Measurements from ENCODE around the gene SPACA7.

The SPACA7 gene

GRCh38 chr13:112356190-112356589 lies 20.0 kb upstream of the SPACA7 start:
- Mint-ChIP-seq H3K4me3 (no peak overlapping the region), H3K36me3 (ENCODE audit: low read depth) (no peaks in the 10 kb centered on the region), H3K27me3 (ENCODE audit: low read depth, poor library complexity) (peaks cover 38% of the 10 kb centered on the region), H3K4me1 (no peaks in the 10 kb centered on the region), H3K27ac (no peak overlapping the region), H3K9me3 (peaks cover 4% of the 10 kb centered on the region)
- no peak for TF ChIP-seq CTCF (IDR thresholded peaks at IDR 0.05)
- DNase-seq: no peak

GRCh38 chr13:112358156-112358555 lies 18.0 kb upstream of the SPACA7 start:
- H3K4me1 Mint-ChIP-seq: no peaks in the 10 kb centered on the region
- H3K27me3 Mint-ChIP-seq (ENCODE audit: low read depth, poor library complexity): peaks cover 33% of the 10 kb centered on the region
- TF ChIP-seq CTCF (IDR thresholded peaks at IDR 0.05): no peak
- DNase-seq: no peak
- no peak overlapping the region for H3K4me3 Mint-ChIP-seq
- no peaks in the 10 kb centered on the region for H3K36me3 Mint-ChIP-seq (ENCODE audit: low read depth)
- no peak overlapping the region for H3K27ac Mint-ChIP-seq
- H3K9me3 Mint-ChIP-seq: peaks cover 15% of the 10 kb centered on the region

- H3K27me3 Mint-ChIP-seq (ENCODE audit: low read depth, poor library complexity): peaks cover 32% of the 10 kb centered on the region
- H3K27ac Mint-ChIP-seq: no peak overlapping the region
- TF ChIP-seq CTCF (IDR thresholded peaks at IDR 0.05): no peak
- no peaks in the 10 kb centered on the region for H3K4me1 Mint-ChIP-seq
- DNase-seq: no peak
- H3K9me3 Mint-ChIP-seq: peaks cover 21% of the 10 kb centered on the region
- H3K4me3 Mint-ChIP-seq: no peak overlapping the region
- no peaks in the 10 kb centered on the region for H3K36me3 Mint-ChIP-seq (ENCODE audit: low read depth)
Observed at GRCh38 chr13:112362021-112362420, 14.1 kb upstream of the SPACA7 start.

GRCh38 chr13:112363867-112364528 lies 12.2 kb upstream of the SPACA7 start:
- H3K4me3 Mint-ChIP-seq: no peak overlapping the region
- H3K27me3 Mint-ChIP-seq (ENCODE audit: low read depth, poor library complexity): peaks cover 27% of the 10 kb centered on the region
- peaks cover 35% of the 10 kb centered on the region for H3K9me3 Mint-ChIP-seq
- no peak for TF ChIP-seq CTCF (IDR thresholded peaks at IDR 0.05)
- no peak overlapping the region for H3K27ac Mint-ChIP-seq
- H3K4me1 Mint-ChIP-seq: no peaks in the 10 kb centered on the region
- DNase-seq: no peak
- no peaks in the 10 kb centered on the region for H3K36me3 Mint-ChIP-seq (ENCODE audit: low read depth)

- TF ChIP-seq CTCF (IDR thresholded peaks at IDR 0.05): no peak
- no peaks in the 10 kb centered on the region for H3K36me3 Mint-ChIP-seq (ENCODE audit: low read depth)
Observed at GRCh38 chr13:112366907-112367646, 9.1 kb upstream of the SPACA7 start.

GRCh38 chr13:112368883-112369282 lies 7.3 kb upstream of the SPACA7 start:
- Mint-ChIP-seq H3K4me3 (no peak overlapping the region), H3K4me1 (no peaks in the 10 kb centered on the region), H3K27ac (no peak overlapping the region), H3K27me3 (ENCODE audit: low read depth, poor library complexity) (peaks cover 31% of the 10 kb centered on the region), H3K36me3 (ENCODE audit: low read depth) (no peaks in the 10 kb centered on the region), H3K9me3 (peaks cover 20% of the 10 kb centered on the region)
- no peak for TF ChIP-seq CTCF (IDR thresholded peaks at IDR 0.05)
- DNase-seq: no peak

More at GRCh38 chr13:112366907-112367646, 9.1 kb upstream of the SPACA7 start:
- Mint-ChIP-seq H3K27me3 (ENCODE audit: low read depth, poor library complexity) (peaks cover 31% of the 10 kb centered on the region), H3K4me1 (no peaks in the 10 kb centered on the region), H3K4me3 (no peak overlapping the region), H3K9me3 (peaks cover 21% of the 10 kb centered on the region), H3K27ac (no peak overlapping the region)
- DNase-seq: no peak
